H9 (cell line): ENCODE measurements around the gene TMEM106C. TPM values are rescaled to one million over a fixed set of nuclear protein-coding genes. Genes with fewer than 3 reads are reported as not detected.

ENCODE experiments used
- DNase-seq: peaks from one replicate; pipeline ENCODE4 v3.0.0-alpha.2; 2017
- H2AFZ ChIP-seq: one replicate; pipeline ENCODE4 v1.6.1; 2013; ENCODE audit warnings: mild to moderate bottlenecking, low read length, control low read depth, moderate library complexity
- H2AK5ac ChIP-seq: 2 replicates; pipeline ENCODE4 v1.6.1; 2013; ENCODE audit warnings: low read length, control low read depth, mixed read lengths; ENCODE audit not compliant: insufficient read length
- H2BK120ac ChIP-seq: one replicate; pipeline ENCODE4 v1.6.1; 2013; ENCODE audit warnings: low read depth, mild to moderate bottlenecking, low read length, control low read depth, inconsistent platforms; ENCODE audit not compliant: poor library complexity, severe bottlenecking
- H2BK12ac ChIP-seq: 2 replicates; pipeline ENCODE4 v1.6.1; 2013; ENCODE audit warnings: low read length, control low read depth, mixed read lengths, low read depth; ENCODE audit not compliant: insufficient read length
- H2BK15ac ChIP-seq: 2 replicates; pipeline ENCODE4 v1.6.1; 2013; ENCODE audit warnings: low read depth, low read length, control low read depth
- H2BK20ac ChIP-seq: one replicate; pipeline ENCODE4 v1.6.1; 2013; ENCODE audit warnings: low read depth, mild to moderate bottlenecking, low read length, control low read depth, inconsistent platforms; ENCODE audit not compliant: poor library complexity, severe bottlenecking
- H2BK5ac ChIP-seq: 2 replicates; pipeline ENCODE4 v1.6.1; 2013; ENCODE audit warnings: low read length, control low read depth, mixed read lengths; ENCODE audit not compliant: insufficient read length
- H3K14ac ChIP-seq: 2 replicates; pipeline ENCODE4 v1.6.1; 2013; ENCODE audit warnings: low read length, control low read depth; ENCODE audit not compliant: insufficient read depth
- H3K18ac ChIP-seq: 2 replicates; pipeline ENCODE4 v1.6.1; 2013; ENCODE audit warnings: low read depth, mild to moderate bottlenecking, mixed read lengths, low read length, control low read depth; ENCODE audit not compliant: insufficient read length
- H3K23ac ChIP-seq: 2 replicates; pipeline ENCODE4 v1.6.1; 2013; ENCODE audit warnings: low read length, control low read depth, mixed read lengths, low read depth; ENCODE audit not compliant: insufficient read length
- H3K23me2 ChIP-seq: 2 replicates; pipeline ENCODE4 v1.6.1; 2013; ENCODE audit warnings: low read depth, mild to moderate bottlenecking, mixed read lengths, low read length, control low read depth; ENCODE audit not compliant: insufficient read length, poor library complexity, severe bottlenecking
- H3K27ac ChIP-seq: 2 replicates; pipeline ENCODE4 v1.5.1; 2013; ENCODE audit warnings: low read length, control low read depth, mixed read lengths, low read depth; ENCODE audit not compliant: insufficient read length
- H3K27me3 ChIP-seq: 2 replicates; pipeline ENCODE4 v1.6.1; 2013; ENCODE audit warnings: low read length, control low read depth, inconsistent platforms; ENCODE audit not compliant: insufficient read depth
- H3K4ac ChIP-seq: 2 replicates; pipeline ENCODE4 v1.6.1; 2013; ENCODE audit warnings: low read depth, mild to moderate bottlenecking, control low read depth, inconsistent platforms, low read length, moderate library complexity
- H3K4me1 ChIP-seq: 2 replicates; pipeline ENCODE4 v1.6.1; 2013; ENCODE audit warnings: low read length, control low read depth, inconsistent platforms; ENCODE audit not compliant: insufficient read depth
- H3K4me2 ChIP-seq: 2 replicates; pipeline ENCODE4 v1.6.1; 2013; ENCODE audit warnings: low read length, control low read depth, mixed read lengths; ENCODE audit not compliant: insufficient read length, insufficient read depth
- H3K56ac ChIP-seq: 2 replicates; pipeline ENCODE4 v1.6.1; 2013; ENCODE audit warnings: low read depth, mild to moderate bottlenecking, mixed read lengths, low read length, control low read depth; ENCODE audit not compliant: insufficient read length
- H3K79me1 ChIP-seq: 2 replicates; pipeline ENCODE4 v1.6.1; 2013; ENCODE audit warnings: low read depth, mild to moderate bottlenecking, moderate library complexity, low read length, control low read depth, inconsistent platforms; ENCODE audit not compliant: insufficient read depth, poor library complexity, severe bottlenecking
- H3K79me2 ChIP-seq: 2 replicates; pipeline ENCODE4 v1.6.1; 2013; ENCODE audit warnings: low read length, control low read depth, inconsistent platforms; ENCODE audit not compliant: insufficient read depth
- H3K9ac ChIP-seq: 2 replicates; pipeline ENCODE4 v1.6.1; 2013; ENCODE audit warnings: low read length, control low read depth, mixed read lengths; ENCODE audit not compliant: insufficient read length; ENCODE audit errors: extremely low read depth
- H3K9me3 ChIP-seq: one replicate; pipeline ENCODE4 v1.6.1; 2013; ENCODE audit warnings: low read depth, low read length, inconsistent platforms; ENCODE audit not compliant: control insufficient read depth
- H3T11ph ChIP-seq: one replicate; pipeline ENCODE4 v1.6.1; 2013; ENCODE audit warnings: mild to moderate bottlenecking, low read length, control low read depth, inconsistent platforms
- H4K20me1 ChIP-seq: one replicate; pipeline ENCODE4 v1.6.1; 2013; ENCODE audit not compliant: control insufficient read depth, insufficient read length, insufficient read depth
- H4K5ac ChIP-seq: 2 replicates; pipeline ENCODE4 v1.6.1; 2013; ENCODE audit warnings: low read depth, mild to moderate bottlenecking, mixed read lengths, low read length, control low read depth; ENCODE audit not compliant: insufficient read length
- H4K8ac ChIP-seq: replicated peaks from 2 replicates; pipeline ENCODE4 v1.6.1; 2013; ENCODE audit warnings: low read length, control low read depth, mixed read lengths, low read depth; ENCODE audit not compliant: insufficient read length
- H4K91ac ChIP-seq: 2 replicates; pipeline ENCODE4 v1.6.1; 2013; ENCODE audit warnings: low read depth, mild to moderate bottlenecking, moderate library complexity, mixed read lengths, low read length, control low read depth; ENCODE audit not compliant: insufficient read length
- H3K27ac Mint-ChIP-seq, 3 experiments: 2 replicates in 2 of 3; 3 replicates in 1 of 3; pipeline ENCODE4 v1.8.0; 2020 to 2021; ENCODE audit warnings: mixed read lengths in 3 of 3, mild to moderate bottlenecking in 1 of 3, moderate library complexity in 1 of 3
- H3K27me3 Mint-ChIP-seq: 2 replicates; pipeline ENCODE4 v1.8.0; 2021; ENCODE audit warnings: low read depth, mild to moderate bottlenecking, moderate library complexity, mixed read lengths
- H3K36me3 Mint-ChIP-seq, 3 experiments: 2 replicates in 2 of 3; 3 replicates in 1 of 3; pipeline ENCODE4 v1.8.0; 2020 to 2021; ENCODE audit warnings: low read depth in 3 of 3, mixed read lengths in 3 of 3; ENCODE audit not compliant: insufficient read depth in 1 of 3
- H3K4me1 Mint-ChIP-seq, 2 experiments: 2 replicates each; pipeline ENCODE4 v1.8.0; 2020; ENCODE audit warnings: mixed read lengths in 2 of 2
- H3K4me3 Mint-ChIP-seq, 2 experiments: 2 replicates in 1 of 2; 3 replicates in 1 of 2; pipeline ENCODE4 v1.8.0; 2020 to 2021; ENCODE audit warnings: mild to moderate bottlenecking in 2 of 2, mixed read lengths in 2 of 2, moderate library complexity in 1 of 2
- H3K9me3 Mint-ChIP-seq, 2 experiments: 2 replicates in 1 of 2; 3 replicates in 1 of 2; pipeline ENCODE4 v1.8.0; 2020; ENCODE audit warnings: mild to moderate bottlenecking in 2 of 2, mixed read lengths in 2 of 2, moderate library complexity in 1 of 2
- WGBS: extraction: QIAGEN DNeasy Blood & Tissue Kit; methylation state at CpG from one replicate; pipeline ENCODE4 v1.1.7; 2013; ENCODE audit warnings: missing lambda C conversion rate, low lambda C conversion rate, mixed read lengths; ENCODE audit not compliant: insufficient read length; ENCODE audit errors: extremely low coverage; 5-methylcytosine and 5-hydroxymethylcytosine counted together
- total RNA-seq: library from RNA; stranded (reverse); gene quantifications from 2 replicates; pipeline ENCODE4 v1.2.1, GENCODE V29; 2021
- TF ChIP-seq, protein P1 (sequence below): fragments of 200-600 bp; sonication (generic); conservative IDR thresholded peaks from 3 replicates; pipeline ENCODE4 v1.8.0; 2021; ENCODE audit warnings: antibody characterized with exemption, mild to moderate bottlenecking

The TMEM106C gene
- total RNA-seq, 1 experiment from 2014 or later, result 43.7 TPM

DNA sequence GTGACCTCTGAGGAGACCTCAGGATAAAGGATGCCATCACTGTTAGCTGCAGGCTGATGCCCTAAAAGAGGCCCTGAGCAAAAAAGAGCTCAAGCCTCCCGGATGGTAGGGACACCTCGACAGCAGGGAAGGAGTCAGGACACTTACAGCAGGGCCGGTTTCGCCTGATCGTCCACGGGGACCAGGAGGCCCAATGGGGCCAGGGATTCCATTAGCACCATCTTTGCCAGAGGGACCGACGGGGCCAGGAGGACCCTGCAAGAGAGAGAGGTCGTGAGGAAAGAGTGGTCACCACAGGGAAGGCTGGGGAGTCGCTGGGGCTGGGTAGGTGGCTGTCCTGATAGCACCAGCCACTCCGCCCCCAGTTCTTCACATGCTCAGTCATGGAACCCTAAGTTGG is 12.4 kb downstream of the TMEM106C start:
- Histone ChIP-seq H3K23ac (no peak overlapping the region), H2BK15ac (no peak overlapping the region), H3K56ac (no peak overlapping the region), H3K23me2 (no peaks in the 10 kb centered on the region), H4K91ac (no peak overlapping the region), H3K27me3 (no peaks in the 10 kb centered on the region), H3K18ac (no peak overlapping the region), H2AK5ac (no peak overlapping the region), H2BK5ac (no peak overlapping the region), H3K9me3 (no peaks in the 10 kb centered on the region), H3K79me1 (no peaks in the 10 kb centered on the region), H3T11ph (no peak overlapping the region), H3K9ac (no peak overlapping the region), H2AFZ (no peak overlapping the region), H3K27ac (no peak overlapping the region), H3K4ac (no peak overlapping the region), H3K4me2 (no peak overlapping the region), H3K4me1 (no peaks in the 10 kb centered on the region), H4K20me1 (no peaks in the 10 kb centered on the region), H2BK12ac (no peak overlapping the region), H4K8ac (no peak overlapping the region), H2BK20ac (no peak overlapping the region), H2BK120ac (no peak overlapping the region), H3K14ac (no peak overlapping the region), H4K5ac (no peak overlapping the region), H3K79me2 (no peaks in the 10 kb centered on the region)
- TF ChIP-seq, protein P1, sequence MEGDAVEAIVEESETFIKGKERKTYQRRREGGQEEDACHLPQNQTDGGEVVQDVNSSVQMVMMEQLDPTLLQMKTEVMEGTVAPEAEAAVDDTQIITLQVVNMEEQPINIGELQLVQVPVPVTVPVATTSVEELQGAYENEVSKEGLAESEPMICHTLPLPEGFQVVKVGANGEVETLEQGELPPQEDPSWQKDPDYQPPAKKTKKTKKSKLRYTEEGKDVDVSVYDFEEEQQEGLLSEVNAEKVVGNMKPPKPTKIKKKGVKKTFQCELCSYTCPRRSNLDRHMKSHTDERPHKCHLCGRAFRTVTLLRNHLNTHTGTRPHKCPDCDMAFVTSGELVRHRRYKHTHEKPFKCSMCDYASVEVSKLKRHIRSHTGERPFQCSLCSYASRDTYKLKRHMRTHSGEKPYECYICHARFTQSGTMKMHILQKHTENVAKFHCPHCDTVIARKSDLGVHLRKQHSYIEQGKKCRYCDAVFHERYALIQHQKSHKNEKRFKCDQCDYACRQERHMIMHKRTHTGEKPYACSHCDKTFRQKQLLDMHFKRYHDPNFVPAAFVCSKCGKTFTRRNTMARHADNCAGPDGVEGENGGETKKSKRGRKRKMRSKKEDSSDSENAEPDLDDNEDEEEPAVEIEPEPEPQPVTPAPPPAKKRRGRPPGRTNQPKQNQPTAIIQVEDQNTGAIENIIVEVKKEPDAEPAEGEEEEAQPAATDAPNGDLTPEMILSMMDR, result no peak
- no peak for DNase-seq
- Mint-ChIP-seq H3K9me3 (no peaks in the 10 kb centered on the region), H3K27me3 (peaks cover 69% of the 10 kb centered on the region), H3K4me1 (peaks cover 4 to 6% of the 10 kb centered on the region in 2 experiments; a peak in 2 of 4 replicates), H3K36me3 (peaks cover 0 to 5% (median 0%) of the 10 kb centered on the region in 3 experiments; a peak in 2 of 7 replicates), H3K27ac (no peak overlapping the region), H3K4me3 (no peak overlapping the region)
- no CpG with 5 or more reads among the region's 11 CpGs for WGBS
